WTC11 (cell line): ENCODE results near the gene CNTN5. TPM values are rescaled to one million over a fixed set of nuclear protein-coding genes. Genes with fewer than 3 reads are reported as not detected.

Source experiments
- ATAC-seq: fragments of 200-7000 bp; cut with Tn5 transposase; 2 replicates; pipeline ENCODE4 v1.10.0; 2021; ENCODE audit warnings: mild to moderate bottlenecking, moderate library complexity
- CTCF ChIA-PET: fragments of 300-600 bp; sonication (Branson Sonifier 250); formaldehyde crosslinking; loops from one replicate; lab custom pipeline; 2021; ENCODE audit warnings: antibody characterized with exemption; lab: Charles Lee
- POLR2A ChIA-PET: fragments of 350-600 bp; sonication (Branson Sonifier 250); formaldehyde crosslinking; loops from one replicate; lab custom pipeline; 2021; ENCODE audit warnings: antibody characterized with exemption; lab: Charles Lee
- DNase-seq: peaks from one replicate; pipeline ENCODE4 v3.0.0; 2021; ENCODE audit warnings: low spot score
- H3K27ac Mint-ChIP-seq: 2 replicates; pipeline ENCODE4 v1.8.0; 2021; ENCODE audit warnings: mixed read lengths
- H3K27me3 Mint-ChIP-seq: 2 replicates; pipeline ENCODE4 v1.8.0; 2021; ENCODE audit warnings: low read depth, mild to moderate bottlenecking, moderate library complexity, mixed read lengths
- H3K36me3 Mint-ChIP-seq: 2 replicates; pipeline ENCODE4 v1.8.0; 2021; ENCODE audit warnings: mixed read lengths
- H3K4me1 Mint-ChIP-seq: 2 replicates; pipeline ENCODE4 v1.8.0; 2022; ENCODE audit warnings: mixed read lengths
- H3K4me3 Mint-ChIP-seq: 2 replicates; pipeline ENCODE4 v1.8.0; 2021; ENCODE audit warnings: mild to moderate bottlenecking, moderate library complexity, mixed read lengths
- H3K9me3 Mint-ChIP-seq: 2 replicates; pipeline ENCODE4 v1.8.0; 2021; ENCODE audit warnings: mixed read lengths
- ATF2 ChIP-seq: sonication (generic); formaldehyde crosslinking; IDR thresholded peaks from 2 replicates; pipeline ENCODE4 v1.8.1; 2022; ENCODE audit warnings: low read depth, missing genetic modification reagents, borderline replicate concordance
- ATF6 ChIP-seq: sonication (generic); formaldehyde crosslinking; IDR thresholded peaks from 2 replicates; pipeline ENCODE4 v1.8.1; 2023; ENCODE audit warnings: mild to moderate bottlenecking, missing genetic modification reagents
- CREB1 ChIP-seq: sonication (generic); formaldehyde crosslinking; IDR thresholded peaks from 2 replicates; pipeline ENCODE4 v1.8.0; 2023; ENCODE audit warnings: mild to moderate bottlenecking, missing genetic modification reagents
- CTCF ChIP-seq: fragments of 200-600 bp; IDR thresholded peaks from 2 replicates; pipeline ENCODE4 v1.8.0; 2022; ENCODE audit warnings: antibody characterized with exemption
- ERG ChIP-seq: fragments of 250-450 bp; sonication (Bioruptor Pico); IDR thresholded peaks from 2 replicates; pipeline ENCODE4 v1.8.0; 2021; ENCODE audit warnings: mild to moderate bottlenecking
- GRHL2 ChIP-seq: fragments of 250-450 bp; sonication (Bioruptor Pico); IDR thresholded peaks from 2 replicates; pipeline ENCODE4 v1.8.0; 2022; ENCODE audit warnings: mild to moderate bottlenecking, moderate library complexity; ENCODE audit not compliant: insufficient replicate concordance, severe bottlenecking
- IRF2 ChIP-seq: sonication (generic); formaldehyde crosslinking; IDR thresholded peaks from 2 replicates; pipeline ENCODE4 v1.8.0; 2022; ENCODE audit warnings: low read depth, missing genetic modification reagents, borderline replicate concordance
- JAZF1 ChIP-seq: fragments of 250-450 bp; sonication (Bioruptor Pico); IDR thresholded peaks from 2 replicates; pipeline ENCODE4 v1.9.0; 2021; ENCODE audit warnings: moderate library complexity, mild to moderate bottlenecking, inconsistent platforms
- JUN ChIP-seq: sonication (generic); formaldehyde crosslinking; IDR thresholded peaks from 2 replicates; pipeline ENCODE4 v1.8.0; 2023; ENCODE audit warnings: mild to moderate bottlenecking, missing genetic modification reagents
- MLX ChIP-seq: sonication (generic); formaldehyde crosslinking; IDR thresholded peaks from 2 replicates; pipeline ENCODE4 v1.8.1; 2023; ENCODE audit warnings: mild to moderate bottlenecking, missing genetic modification reagents, moderate library complexity
- MXD4 ChIP-seq: fragments of 250-450 bp; sonication (Bioruptor Pico); IDR thresholded peaks from 2 replicates; pipeline ENCODE4 v1.8.0; 2021; ENCODE audit warnings: mild to moderate bottlenecking, moderate library complexity, borderline replicate concordance
- NR3C1 ChIP-seq: sonication (generic); formaldehyde crosslinking; conservative IDR thresholded peaks from 2 replicates; pipeline ENCODE4 v1.8.1; 2023; ENCODE audit warnings: low read depth, mild to moderate bottlenecking, missing genetic modification reagents
- PREB ChIP-seq: sonication (generic); formaldehyde crosslinking; IDR thresholded peaks from 2 replicates; pipeline ENCODE4 v1.8.1; 2022; ENCODE audit warnings: mild to moderate bottlenecking, missing genetic modification reagents, moderate library complexity, borderline replicate concordance
- ZNF281 ChIP-seq: sonication (generic); formaldehyde crosslinking; IDR thresholded peaks from 2 replicates; pipeline ENCODE4 v1.8.0; 2023; ENCODE audit warnings: mild to moderate bottlenecking, missing genetic modification reagents
- ZNF423 ChIP-seq: fragments of 250-450 bp; sonication (Bioruptor Pico); IDR thresholded peaks from 2 replicates; pipeline ENCODE4 v2.1.2; 2022; ENCODE audit warnings: mild to moderate bottlenecking, moderate library complexity
- ZNF425 ChIP-seq: fragments of 250-450 bp; sonication (Bioruptor Pico); conservative IDR thresholded peaks from 2 replicates; pipeline ENCODE4 v1.9.0; 2021; ENCODE audit warnings: mild to moderate bottlenecking
- ZSCAN18 ChIP-seq: fragments of 250-450 bp; sonication (Bioruptor Pico); IDR thresholded peaks from 2 replicates; pipeline ENCODE4 v2.1.2; 2022; ENCODE audit warnings: mild to moderate bottlenecking, moderate library complexity
- total RNA-seq: library from RNA; stranded (reverse); gene quantifications from 3 replicates; pipeline ENCODE4 v1.2.3, GENCODE V29; 2021

CNTN5 gene
- total RNA-seq, 1 experiment from 2014 or later, result 0.07 TPM

GRCh38 chr11:99585606-99586005 is 564.9 kb downstream of the CNTN5 start (continued):
- TF ChIP-seq ZNF425 (CRISPR knock-in tag) (no peak), ERG (CRISPR knock-in tag) (no peak), ZNF281 (CRISPR knock-in tag) (no peak), CREB1 (CRISPR knock-in tag) (no peak)

- POLR2A ChIA-PET, result no interaction called here
- Mint-ChIP-seq H3K4me3 (no peak overlapping the region), H3K27me3 (no peaks in the 10 kb centered on the region), H3K36me3 (no peaks in the 10 kb centered on the region), H3K9me3 (no peaks in the 10 kb centered on the region), H3K27ac (no peak overlapping the region; the same call in 1 of the 2 replicates), H3K4me1 (peaks cover 2% of the 10 kb centered on the region)
- ATAC-seq (no peak), DNase-seq (no peak)
- TF ChIP-seq CTCF (no peak), IRF2 (CRISPR knock-in tag) (no peak), GRHL2 (CRISPR knock-in tag) (no peak), ZSCAN18 (no peak), MXD4 (CRISPR knock-in tag) (no peak), PREB (CRISPR knock-in tag) (no peak), NR3C1 (CRISPR knock-in tag) (no peak), ATF6 (CRISPR knock-in tag) (no peak), JUN (no peak), MLX (CRISPR knock-in tag) (no peak), JAZF1 (no peak), ATF2 (CRISPR knock-in tag) (no peak), ZNF423 (CRISPR knock-in tag) (no peak)
- CTCF ChIA-PET, result no interaction called here
Observed at GRCh38 chr11:99589771-99590170, 569.0 kb downstream of the CNTN5 start.
